ENCODE measurements around the gene TWIST2.

Gene TWIST2

DNA sequence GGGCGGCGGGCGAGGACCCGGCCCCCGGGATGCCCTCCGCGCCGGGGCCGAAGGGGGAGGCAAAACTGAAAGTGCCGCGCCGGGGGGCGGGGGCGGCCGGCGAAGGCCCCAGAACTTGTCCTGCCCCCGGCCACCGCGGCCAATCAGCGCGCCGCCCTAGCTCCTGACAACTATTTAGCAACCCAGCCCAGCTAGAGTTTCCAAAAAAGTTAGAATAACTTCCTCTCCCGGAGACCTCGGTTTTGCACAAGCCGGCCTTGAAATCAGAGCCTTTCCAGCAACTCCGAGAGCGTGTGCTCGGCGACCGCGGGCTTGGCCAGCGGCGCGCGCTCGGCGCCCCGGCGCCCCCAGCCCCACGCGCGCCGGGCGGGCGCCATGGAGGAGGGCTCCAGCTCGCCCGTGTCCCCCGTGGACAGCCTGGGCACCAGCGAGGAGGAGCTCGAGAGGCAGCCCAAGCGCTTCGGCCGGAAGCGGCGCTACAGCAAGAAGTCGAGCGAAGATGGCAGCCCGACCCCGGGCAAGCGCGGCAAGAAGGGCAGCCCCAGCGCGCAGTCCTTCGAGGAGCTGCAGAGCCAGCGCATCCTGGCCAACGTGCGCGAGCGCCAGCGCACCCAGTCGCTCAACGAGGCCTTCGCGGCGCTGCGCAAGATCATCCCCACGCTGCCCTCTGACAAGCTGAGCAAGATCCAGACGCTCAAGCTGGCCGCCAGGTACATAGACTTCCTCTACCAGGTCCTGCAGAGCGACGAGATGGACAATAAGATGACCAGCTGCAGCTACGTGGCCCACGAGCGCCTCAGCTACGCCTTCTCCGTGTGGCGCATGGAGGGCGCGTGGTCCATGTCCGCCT, at the start of gene TWIST2:
Gene TWIST2, plus strand, starts transcription at position 245 of the 850 bp plus-strand sequence. Its CDS starts 131 bp downstream, at position 376.
- in situ Hi-C loops (cut with MboI; ENCODE audit: low sequenced_read_pairs) = no loop called here

DNA sequence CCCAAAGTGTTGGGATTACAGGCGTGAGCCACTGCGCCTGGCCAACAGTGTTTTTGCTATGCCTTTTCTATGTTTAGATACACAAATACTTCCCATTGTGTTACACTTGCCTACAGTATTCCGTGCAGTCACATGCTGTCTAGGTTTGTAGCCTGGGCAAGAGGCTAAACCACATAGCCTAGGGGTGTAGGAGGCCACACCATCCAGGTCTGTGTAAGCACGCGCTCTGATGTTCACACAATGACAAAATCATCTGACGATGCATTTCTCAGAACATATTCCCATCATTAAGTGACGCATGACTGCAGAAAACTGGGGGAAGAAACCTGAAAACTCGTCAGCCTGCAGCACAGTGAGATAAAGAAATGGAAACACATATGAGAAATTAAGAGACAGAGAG, 46.1 kb upstream of the TWIST2 start:
- in situ Hi-C loops (cut with MboI; ENCODE audit: low sequenced_read_pairs) = no loop called here

DNA sequence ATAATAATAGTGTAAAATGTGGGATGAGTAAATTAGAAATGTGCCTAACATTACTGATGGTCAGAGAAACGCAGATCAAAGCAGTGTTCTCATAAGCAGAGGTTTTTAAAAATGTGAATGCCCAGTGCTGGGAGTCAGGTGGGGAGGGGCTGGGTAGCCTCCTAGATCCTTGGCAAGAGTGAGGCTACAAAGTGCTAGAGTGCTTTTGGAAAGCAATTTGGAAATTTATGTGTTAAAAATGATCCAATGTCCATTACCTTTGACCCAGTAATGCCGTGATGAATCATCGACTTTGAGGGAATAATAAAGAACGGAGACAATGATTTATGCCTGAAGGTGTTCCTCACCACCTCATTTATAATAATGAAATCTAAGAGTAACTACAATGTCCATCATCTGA, 44.9 kb upstream of the TWIST2 start:
- in situ Hi-C loops (cut with MboI; ENCODE audit: low sequenced_read_pairs) = no loop called here

DNA sequence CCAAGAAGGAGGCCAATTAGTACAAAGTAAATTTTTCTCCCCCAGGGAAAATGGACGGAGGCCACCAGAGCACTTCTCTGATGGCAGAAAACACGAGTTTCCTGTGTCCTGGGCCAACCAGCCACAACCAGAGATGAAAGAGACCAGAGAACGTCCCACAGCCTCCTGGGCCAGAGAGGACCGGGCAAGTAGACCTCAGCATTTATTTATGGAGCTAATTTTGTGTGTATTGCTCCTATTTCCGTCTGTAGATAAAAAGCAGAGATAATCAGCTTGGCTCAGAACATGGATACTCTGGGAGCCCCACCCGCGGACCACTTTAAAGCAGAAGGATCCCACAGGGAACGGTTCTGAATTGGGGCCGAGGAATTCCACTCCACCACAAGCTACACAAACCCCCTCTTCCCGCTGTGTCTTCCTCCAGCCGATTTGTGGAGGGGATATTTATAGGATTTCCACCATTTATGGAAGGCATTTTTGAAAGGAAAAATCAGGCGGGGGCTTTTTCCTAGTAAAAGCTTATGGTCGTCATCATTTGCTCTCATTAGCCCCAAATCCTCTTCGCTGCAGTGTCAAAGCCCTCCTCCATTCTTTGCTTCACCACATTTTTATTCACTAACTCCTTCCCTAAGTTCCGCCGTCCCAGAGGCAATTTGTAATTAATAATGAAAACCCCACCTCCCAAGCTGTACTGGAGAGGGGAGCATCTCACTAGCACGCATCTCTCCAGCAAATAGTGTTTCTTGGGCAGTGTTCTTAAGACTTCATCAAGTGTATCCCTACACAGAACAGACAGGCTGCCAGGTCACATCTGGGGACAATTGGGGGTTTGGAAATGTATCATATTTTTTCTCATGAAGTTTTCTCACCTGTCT, 43.7 kb upstream of the TWIST2 start:
- in situ Hi-C loops (cut with MboI; ENCODE audit: low sequenced_read_pairs) = no loop called here

DNA sequence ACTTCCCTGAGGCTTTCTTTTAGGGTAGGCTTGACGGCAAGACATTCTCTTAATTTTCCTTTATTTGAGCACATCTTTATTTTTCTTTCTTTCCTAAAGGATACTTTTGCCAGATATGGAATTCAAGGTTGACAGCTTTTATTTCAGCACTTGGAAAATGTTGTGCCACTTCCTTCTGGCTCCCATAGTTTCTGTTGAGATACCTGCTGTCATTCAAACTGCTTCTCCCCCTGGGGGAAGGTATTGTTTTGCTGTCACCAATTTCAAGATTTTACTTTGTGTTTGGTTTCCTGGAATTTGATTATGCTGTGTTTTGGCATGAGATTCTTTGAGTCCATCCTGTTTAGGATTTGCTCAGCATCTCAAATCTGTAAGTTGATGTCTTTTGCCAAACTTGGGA, 39.1 kb upstream of the TWIST2 start:
- in situ Hi-C loops (cut with MboI; ENCODE audit: low sequenced_read_pairs) = no loop called here

DNA sequence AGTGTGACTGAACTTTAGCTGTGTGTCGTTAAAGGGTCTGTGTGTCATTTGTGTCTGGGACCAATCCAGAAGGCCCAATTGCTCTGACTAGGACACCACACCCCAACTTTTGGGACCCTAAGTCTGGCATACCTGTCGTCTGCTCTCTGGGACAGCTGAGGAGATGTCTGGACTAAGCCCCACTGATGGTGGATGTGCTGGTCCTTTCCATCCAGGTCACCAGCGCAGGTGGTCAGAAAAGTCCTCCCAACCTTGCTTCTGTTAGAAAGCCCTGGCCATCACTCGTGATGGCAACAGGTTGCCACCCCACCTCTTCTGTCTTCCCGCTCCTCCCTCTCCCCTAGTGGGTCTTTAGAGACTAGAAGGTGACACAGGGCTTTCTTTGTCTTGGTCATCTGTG, 37.6 kb upstream of the TWIST2 start:
- in situ Hi-C loops (cut with MboI; ENCODE audit: low sequenced_read_pairs) = no loop called here

DNA sequence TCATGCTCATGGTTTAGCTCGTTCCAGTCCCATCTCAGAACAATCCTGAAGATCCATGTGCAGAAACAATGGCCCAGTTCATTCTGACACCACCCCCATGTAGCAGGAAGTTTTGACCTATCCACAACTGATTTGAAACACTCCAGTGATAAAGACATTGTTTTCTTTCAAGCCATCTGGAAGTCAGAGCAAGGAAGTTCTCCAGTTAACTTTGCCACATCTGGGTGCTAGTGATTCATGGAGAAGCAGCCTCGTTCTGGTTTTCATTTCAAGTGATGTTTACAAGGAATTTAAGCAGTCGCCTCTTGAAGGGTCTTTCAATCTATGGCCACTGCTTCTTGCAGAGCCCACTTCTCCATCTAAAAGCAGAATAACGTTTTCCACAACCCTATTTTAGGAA, 36.6 kb upstream of the TWIST2 start:
- in situ Hi-C loops (cut with MboI; ENCODE audit: low sequenced_read_pairs) = no loop called here

DNA sequence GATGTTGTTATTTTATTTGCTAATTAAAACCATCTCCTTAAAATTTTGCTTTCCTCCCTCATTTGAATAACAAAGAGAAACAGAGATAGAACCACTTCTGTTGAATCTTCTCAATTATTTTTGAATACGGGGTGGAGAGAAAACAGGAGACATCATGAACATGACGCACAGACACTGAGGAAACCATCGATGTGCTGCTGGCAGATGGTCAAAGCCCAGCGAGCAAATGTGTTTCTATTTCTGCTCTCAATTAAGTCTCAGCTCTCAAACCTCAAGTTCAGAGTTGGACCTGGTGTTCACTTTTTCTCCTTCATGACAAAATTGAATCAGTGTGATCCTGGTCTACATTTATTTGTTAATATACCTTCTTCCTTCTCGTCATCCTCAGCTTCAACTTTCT, 36.1 kb upstream of the TWIST2 start:
- in situ Hi-C loops (cut with MboI; ENCODE audit: low sequenced_read_pairs) = no loop called here

DNA sequence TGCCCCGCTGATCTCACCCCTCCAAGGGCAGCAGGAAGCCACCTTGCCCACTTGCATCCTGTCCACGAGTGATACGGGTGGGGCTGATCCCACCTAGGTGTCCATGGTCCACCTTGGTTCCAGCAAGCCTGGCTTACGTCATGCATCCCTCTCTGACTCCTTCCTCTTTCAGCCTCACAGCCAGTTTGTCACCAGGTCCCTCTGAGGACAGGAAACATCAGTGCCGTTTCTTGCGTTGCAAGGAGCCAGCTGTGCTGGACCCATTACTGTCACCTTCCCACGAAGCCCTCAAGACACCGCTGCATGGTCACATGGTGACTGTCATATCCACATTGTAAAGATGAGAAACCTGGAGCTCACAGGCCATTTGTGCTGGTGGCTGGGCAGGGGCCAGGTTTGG, 34.8 kb upstream of the TWIST2 start:
- in situ Hi-C loops (cut with MboI; ENCODE audit: low sequenced_read_pairs) = no loop called here

DNA sequence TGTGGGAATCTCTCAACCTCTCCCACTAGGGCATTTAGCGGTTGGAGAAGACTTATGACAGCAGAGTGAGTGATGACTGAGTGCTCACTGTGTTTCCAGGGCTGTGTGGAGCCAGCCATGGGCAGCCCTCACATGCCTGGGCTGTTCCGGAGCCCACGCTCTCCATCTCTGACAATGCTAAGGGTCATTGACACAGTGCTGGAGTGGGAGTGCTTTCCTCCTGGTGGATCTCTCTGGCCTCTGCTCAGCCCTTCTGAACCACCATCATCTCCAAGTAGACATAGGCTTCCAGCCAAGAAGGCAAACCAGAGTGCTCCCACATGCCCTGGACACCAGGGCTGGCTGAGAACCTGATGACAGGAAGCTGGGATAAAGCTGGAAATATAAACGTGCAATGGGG, 33.1 kb upstream of the TWIST2 start:
- in situ Hi-C loops (cut with MboI; ENCODE audit: low sequenced_read_pairs) = no loop called here

DNA sequence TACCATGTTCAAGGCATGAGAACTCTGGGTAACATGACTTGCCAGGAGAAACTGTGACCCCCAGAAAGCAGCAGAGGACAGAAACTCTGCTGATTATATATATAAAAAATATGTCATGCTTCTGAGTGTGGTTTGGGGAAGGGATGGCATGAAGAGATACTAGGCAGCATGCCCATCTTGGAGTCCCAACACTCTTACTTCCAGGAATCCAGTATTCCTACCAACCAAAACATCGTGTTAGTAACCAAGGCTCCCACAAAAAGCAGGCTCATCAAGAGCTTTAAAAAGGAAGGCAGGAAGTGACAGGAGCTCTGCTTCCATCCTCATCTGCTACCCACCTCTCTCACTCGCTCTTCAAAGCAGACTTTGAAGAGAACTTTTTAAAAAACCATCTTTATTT, 31.6 kb upstream of the TWIST2 start:
- in situ Hi-C loops (cut with MboI; ENCODE audit: low sequenced_read_pairs) = no loop called here

DNA sequence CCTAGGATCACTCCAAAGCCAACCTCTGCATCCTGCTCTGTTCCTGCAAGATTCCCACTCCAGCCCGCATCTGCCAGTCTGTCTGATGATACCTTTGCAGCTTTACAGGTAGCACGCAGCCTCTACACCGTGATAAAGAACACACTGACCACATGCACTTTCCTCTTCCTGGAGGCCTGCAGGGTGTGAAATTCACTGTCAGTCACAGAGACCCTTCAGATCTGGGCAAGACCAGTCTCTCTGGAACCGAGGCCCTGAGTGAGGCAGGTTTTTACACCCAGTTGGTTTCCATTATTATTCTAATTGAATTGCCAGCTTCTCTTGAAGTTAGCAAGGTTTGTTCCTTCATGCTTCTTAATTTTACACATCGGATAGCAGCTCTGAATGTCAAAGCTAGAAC, 30.5 kb upstream of the TWIST2 start:
- in situ Hi-C loops (cut with MboI; ENCODE audit: low sequenced_read_pairs) = no loop called here

DNA sequence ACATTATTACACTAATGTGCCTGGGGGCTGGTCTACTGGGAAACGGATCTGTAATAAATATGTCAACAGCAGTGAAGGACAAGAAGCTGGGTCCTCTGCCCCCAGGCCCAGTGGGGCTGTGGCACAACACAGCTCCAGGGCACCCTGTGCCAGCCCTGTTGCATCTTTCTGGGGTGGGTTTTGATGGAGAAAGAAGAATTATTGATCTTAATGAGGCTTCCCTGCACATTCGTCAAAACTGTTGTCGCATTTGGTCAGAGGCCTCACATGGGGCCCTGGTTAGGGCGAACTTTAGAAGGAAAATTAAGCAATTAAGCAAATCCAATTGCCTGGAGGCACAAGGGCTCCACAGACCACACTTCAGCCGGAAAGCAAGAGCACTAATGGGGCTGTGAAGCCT, 30.0 kb upstream of the TWIST2 start:
- in situ Hi-C loops (cut with MboI; ENCODE audit: low sequenced_read_pairs) = no loop called here

DNA sequence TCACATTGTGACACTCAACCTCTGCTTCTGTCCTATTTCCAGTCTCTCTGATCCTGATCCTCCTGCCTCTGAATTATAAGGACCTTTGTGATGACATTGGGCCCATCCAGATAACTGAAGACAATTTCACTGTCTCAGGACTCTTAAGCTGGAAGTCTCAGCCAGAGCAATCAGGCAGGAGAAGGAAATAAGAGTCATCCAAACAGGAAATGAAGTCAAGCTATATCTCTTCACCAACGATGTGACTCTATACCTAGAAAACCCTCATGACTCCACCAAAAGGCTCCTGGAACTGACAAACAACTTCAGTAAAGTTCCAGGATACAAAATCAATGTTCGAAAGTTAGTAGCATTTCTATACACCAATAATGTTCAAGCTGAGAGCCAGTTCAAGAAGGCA, 29.3 kb upstream of the TWIST2 start:
- in situ Hi-C loops (cut with MboI; ENCODE audit: low sequenced_read_pairs) = no loop called here

DNA sequence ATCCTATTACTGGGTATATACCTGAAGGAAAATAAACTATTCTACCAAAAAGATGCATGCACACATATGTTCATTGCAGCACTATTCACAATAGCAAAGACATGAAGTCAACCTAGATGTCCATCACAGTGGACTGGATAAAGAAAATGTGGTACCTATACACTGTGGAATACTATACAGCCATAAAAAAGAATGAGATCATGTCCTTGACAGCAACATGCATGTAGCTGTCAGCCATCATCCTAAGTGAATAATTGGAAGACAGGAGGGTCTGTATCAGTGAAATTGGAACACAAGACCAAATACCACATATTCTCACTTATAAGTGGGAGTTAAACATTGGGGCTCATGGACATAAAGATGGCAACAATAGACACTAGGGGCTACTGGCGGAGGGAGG, 27.7 kb upstream of the TWIST2 start:
- in situ Hi-C loops (cut with MboI; ENCODE audit: low sequenced_read_pairs) = no loop called here

DNA sequence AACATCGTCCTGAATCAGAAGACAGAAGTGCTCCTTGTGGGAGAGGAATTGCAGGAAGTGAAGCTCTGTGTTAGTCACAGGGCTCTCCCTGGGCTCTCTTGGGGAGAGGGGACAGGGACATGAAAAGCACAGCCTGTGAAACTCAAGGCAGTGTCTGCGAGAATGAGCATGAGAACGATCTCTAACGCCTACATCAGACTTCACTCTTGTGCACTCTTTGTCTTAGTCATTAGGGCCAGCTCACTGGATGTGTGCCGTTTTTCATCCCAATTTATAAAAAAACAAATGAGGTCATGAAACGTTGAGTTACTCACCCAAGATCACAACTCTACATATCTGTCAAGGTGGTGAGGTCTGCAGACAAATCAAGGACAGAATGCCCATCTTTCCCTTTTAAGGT, 27.0 kb upstream of the TWIST2 start:
- in situ Hi-C loops (cut with MboI; ENCODE audit: low sequenced_read_pairs) = no loop called here

DNA sequence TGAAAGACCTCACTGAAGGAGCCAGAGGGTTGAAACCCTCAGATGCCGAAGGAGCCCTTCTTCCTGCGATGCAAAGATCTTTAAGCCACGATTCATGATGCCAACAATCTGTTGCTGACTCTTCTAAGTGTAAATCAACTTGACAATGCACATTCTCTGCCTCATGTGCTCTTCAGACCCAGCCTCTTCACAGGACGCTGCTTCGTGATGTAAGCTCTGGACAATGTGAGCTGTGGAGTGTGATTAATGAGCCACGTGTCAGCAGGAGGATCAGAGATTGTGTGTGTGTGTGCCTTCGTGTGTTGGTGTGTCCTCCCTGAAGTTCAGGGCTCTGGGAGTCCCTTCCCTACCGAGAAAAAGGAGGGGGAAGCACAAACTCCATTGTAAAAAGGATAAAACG, 26.5 kb upstream of the TWIST2 start:
- in situ Hi-C loops (cut with MboI; ENCODE audit: low sequenced_read_pairs) = no loop called here

DNA sequence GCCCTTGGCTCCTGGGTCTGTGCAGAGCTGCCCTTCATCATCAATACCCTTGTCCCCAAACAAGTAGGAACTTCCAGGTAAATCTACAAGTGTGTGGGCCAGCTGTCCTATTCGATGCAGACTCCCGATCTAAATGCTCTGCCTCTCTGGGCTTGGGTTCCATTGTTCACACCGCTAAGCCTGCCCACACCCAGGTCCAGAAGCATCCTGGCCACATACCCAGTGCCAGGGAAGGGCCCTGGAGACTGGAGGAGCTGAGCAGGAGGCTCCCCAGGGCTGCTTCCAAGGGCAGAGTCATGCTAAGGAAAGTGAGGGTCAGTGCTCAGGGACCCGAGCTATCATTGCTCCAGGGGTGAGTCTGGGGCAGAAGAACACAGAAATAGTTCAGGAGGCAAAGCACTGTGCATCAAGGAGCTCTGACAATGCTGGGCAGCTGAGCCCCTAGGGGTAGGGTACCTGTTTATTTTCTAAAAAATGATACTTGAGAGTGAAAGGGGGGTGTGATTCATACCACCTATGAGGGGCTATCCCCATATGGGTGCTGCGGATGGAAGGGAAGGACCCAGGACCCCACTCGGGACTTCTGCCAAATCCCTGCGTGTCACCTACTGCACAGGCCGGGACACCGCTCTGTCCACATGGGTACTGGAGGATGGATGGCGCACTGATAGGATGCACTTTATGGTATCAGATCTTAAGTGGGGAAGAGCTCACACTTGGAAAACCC, 25.8 kb upstream of the TWIST2 start:
- in situ Hi-C loops (cut with MboI; ENCODE audit: low sequenced_read_pairs) = no loop called here

DNA sequence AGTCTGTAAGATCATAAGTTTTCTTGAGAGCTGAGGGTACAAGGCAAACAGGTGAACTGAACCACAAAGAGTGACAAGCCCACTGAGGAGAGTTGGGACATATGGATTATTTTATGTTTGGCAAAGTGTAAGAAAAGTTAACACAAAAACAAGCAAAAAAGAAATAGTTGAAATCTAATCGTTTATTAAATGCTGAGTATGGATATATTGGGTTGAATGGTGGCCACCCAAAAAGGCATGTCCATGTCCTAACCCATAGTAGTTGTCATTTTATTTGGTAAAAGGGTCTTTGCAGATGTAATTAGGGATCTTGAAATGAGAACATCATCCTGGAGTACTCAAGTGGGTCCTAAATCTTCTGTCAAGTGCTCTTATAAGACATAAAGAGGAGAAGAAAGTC, 24.9 kb upstream of the TWIST2 start:
- in situ Hi-C loops (cut with MboI; ENCODE audit: low sequenced_read_pairs) = no loop called here

DNA sequence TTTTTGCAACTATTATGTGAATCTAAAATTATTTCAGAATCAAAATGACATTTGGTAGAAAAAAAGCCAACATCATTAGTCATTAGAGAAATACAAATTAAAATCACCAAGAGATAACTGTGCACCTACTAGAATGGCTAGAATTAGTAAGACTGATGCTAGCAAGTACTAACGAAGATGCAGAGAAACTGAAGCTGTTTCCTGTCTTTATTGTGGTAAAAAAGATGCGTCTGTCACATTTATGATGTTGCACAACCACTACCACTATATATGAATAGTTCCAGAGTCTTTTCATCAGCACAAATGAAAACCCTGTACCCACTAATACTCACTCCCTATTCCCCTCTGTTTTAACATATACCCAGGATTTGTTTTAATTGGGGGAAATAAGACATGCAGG, 16.7 kb upstream of the TWIST2 start:
- in situ Hi-C loops (cut with MboI; ENCODE audit: low sequenced_read_pairs) = no loop called here

DNA sequence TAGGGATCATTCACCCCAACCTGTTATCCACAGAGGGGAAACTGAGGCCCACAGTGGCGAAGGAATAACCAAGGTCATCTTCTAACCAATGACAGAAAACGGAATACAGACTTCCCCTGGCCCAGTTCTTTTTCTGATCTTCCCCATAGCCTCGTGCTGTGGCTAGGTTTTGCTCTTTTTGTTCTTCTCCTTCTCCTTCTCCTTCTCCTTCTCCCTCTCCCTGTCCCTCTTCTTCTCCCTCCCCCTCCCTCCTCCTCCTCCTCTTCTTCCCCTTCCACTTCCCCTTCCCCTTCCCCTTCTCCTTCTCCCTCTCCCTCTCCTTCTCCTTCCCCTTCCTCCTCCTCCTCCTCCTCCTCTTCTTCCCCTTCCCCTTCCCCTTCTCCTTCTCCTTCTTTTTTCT, 12.9 kb upstream of the TWIST2 start:
- in situ Hi-C loops (cut with MboI; ENCODE audit: low sequenced_read_pairs) = no loop called here

All from hTERT RPE-1 (cell line).